Measurements from ENCODE around the gene ESR2.

DNA sequence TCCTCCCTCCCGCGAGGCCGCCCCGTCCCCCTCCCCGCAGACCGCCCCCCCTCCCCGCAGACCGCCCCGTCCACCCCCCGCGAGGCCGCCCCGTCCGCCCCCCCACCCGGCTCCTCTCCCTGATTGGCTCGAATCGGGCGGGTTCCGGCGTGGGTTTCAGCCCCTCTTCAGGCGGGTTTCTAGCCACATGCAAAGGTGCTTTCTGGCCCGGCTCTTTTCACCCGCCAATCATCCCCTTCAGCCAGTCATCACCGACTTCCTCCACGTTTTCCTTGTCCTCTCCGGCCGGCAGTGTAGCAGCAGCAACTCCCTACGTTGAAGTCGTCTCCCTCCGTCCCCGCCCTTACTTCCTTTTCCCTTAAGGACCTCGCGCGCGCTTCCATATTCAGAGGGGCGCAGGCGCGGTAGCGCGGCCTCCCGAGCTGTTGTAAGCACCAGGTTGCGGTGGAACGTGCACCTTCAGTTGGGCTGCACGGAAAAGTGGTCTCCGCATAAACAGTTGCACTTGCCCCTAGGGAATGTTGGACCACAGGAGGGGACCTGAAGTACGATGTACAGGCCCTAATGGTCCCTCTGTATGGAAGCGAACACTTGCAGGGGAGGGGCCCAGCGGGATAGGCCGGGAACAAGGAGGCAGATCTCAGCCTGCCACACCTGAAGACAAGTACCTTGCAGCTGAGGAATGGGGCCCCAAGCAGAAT lies 44.6 kb upstream of the ESR2 start:
- peak; percentile 56 for TF ChIP-seq POLR2A (IDR thresholded peaks at IDR 0.05)
- TF ChIP-seq, protein P1, sequence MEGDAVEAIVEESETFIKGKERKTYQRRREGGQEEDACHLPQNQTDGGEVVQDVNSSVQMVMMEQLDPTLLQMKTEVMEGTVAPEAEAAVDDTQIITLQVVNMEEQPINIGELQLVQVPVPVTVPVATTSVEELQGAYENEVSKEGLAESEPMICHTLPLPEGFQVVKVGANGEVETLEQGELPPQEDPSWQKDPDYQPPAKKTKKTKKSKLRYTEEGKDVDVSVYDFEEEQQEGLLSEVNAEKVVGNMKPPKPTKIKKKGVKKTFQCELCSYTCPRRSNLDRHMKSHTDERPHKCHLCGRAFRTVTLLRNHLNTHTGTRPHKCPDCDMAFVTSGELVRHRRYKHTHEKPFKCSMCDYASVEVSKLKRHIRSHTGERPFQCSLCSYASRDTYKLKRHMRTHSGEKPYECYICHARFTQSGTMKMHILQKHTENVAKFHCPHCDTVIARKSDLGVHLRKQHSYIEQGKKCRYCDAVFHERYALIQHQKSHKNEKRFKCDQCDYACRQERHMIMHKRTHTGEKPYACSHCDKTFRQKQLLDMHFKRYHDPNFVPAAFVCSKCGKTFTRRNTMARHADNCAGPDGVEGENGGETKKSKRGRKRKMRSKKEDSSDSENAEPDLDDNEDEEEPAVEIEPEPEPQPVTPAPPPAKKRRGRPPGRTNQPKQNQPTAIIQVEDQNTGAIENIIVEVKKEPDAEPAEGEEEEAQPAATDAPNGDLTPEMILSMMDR (IDR thresholded peaks at IDR 0.05), result peak in 1 of 3 donors; percentile 4
